ENCODE results near the gene AURKAIP1. TPM values are rescaled to one million over a fixed set of nuclear protein-coding genes. Genes with fewer than 3 reads are reported as not detected.

Gene AURKAIP1
- total and polyA plus RNA-seq, 2 donors from 2014 or later = 111 to 359 TPM

DNA sequence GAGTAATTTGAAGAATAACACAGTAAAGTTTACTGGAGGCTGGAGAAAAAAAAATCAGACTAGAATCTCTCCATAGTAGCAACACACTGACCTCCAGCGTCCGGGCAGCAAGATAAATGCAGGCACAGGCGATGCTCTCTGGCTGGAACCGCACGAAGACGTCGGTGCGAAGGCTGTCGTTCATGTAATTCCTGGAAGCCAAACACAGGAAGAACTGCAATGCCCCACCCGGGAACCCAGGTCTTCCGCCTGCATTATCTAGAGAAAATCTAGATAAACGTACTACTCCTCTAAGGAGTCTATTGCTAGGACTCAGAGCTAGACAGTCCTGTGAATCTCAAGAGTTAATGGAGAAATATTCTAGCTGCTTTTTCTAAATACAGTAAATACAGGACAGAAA, 15.7 kb upstream of the AURKAIP1 start:
- Histone ChIP-seq H3K9ac (ENCODE audit: low read length in 3 of 3) (no peak overlapping the region), H3K4me1 (ENCODE audit: control insufficient read depth in 2 of 3, insufficient read depth in 2 of 3, low read depth in 1 of 3, low read length in 3 of 3) (peaks cover 0 to 2% (median 0%) of the 10 kb centered on the region in 3 donors), H3K4me3 (ENCODE audit: low read length in 3 of 3) (no peak overlapping the region), H3K27me3 (ENCODE audit: control insufficient read depth, insufficient read depth, low read length) (no peaks in the 10 kb centered on the region), H3K36me3 (ENCODE audit: control insufficient read depth in 2 of 3, insufficient read depth in 3 of 3, low read length in 3 of 3) (peaks cover 15 to 78% (median 56%) of the 10 kb centered on the region in 3 donors), H3K27ac (ENCODE audit: low read depth in 2 of 2, low read length in 2 of 2) (no peak overlapping the region), H3K9me3 (ENCODE audit: control insufficient read depth in 2 of 3, insufficient read depth in 1 of 3, low read length in 3 of 3) (no peaks in the 10 kb centered on the region)
- TF ChIP-seq, protein P1, sequence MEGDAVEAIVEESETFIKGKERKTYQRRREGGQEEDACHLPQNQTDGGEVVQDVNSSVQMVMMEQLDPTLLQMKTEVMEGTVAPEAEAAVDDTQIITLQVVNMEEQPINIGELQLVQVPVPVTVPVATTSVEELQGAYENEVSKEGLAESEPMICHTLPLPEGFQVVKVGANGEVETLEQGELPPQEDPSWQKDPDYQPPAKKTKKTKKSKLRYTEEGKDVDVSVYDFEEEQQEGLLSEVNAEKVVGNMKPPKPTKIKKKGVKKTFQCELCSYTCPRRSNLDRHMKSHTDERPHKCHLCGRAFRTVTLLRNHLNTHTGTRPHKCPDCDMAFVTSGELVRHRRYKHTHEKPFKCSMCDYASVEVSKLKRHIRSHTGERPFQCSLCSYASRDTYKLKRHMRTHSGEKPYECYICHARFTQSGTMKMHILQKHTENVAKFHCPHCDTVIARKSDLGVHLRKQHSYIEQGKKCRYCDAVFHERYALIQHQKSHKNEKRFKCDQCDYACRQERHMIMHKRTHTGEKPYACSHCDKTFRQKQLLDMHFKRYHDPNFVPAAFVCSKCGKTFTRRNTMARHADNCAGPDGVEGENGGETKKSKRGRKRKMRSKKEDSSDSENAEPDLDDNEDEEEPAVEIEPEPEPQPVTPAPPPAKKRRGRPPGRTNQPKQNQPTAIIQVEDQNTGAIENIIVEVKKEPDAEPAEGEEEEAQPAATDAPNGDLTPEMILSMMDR (IDR thresholded peaks at IDR 0.05; ENCODE audit: borderline replicate concordance, extremely low read depth, insufficient read depth) = no peak
- DNase-seq = peak in 1 of 5 donors; percentile 31
- FAIRE-seq = no peak
- intact Hi-C loops (cut with DNase I) = no loop called here

DNA sequence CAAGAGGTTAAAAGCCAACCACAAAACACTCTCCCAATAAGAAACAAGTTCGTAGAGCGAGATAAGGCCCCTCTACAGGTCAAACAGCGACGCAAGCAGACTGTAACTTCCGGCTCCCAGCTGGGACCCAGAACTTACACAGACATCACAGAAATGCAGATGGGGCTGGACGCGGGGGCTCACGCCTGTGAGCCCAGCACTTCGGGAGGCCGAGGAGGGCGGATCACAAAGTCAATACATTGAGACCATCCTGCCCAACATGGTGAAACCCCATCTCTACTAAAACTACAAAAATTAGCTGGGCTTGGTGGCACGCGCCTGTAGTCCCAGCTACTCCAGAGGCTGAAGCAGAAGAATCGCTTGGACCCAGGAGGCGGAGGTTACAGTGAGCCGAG, 13.1 kb upstream of the AURKAIP1 start:
- H3K4me3 ChIP-seq (ENCODE audit: low read length in 3 of 3) = no peak overlapping the region
- no peak for FAIRE-seq
- no peak overlapping the region for H3K9ac ChIP-seq (ENCODE audit: low read length in 3 of 3)
- DNase-seq = peak in 1 of 5 donors; percentile 30
- no peaks in the 10 kb centered on the region for H3K27me3 ChIP-seq (ENCODE audit: control insufficient read depth, insufficient read depth, low read length)
- H3K4me1 ChIP-seq (ENCODE audit: control insufficient read depth in 2 of 3, insufficient read depth in 2 of 3, low read depth in 1 of 3, low read length in 3 of 3) = no peaks in the 10 kb centered on the region
- H3K27ac ChIP-seq (ENCODE audit: low read depth in 2 of 2, low read length in 2 of 2) = no peak overlapping the region
- intact Hi-C loops (cut with DNase I) = no loop called here
- no peaks in the 10 kb centered on the region for H3K9me3 ChIP-seq (ENCODE audit: control insufficient read depth in 2 of 3, insufficient read depth in 1 of 3, low read length in 3 of 3)
- TF ChIP-seq, protein P1 (IDR thresholded peaks at IDR 0.05; ENCODE audit: borderline replicate concordance, extremely low read depth, insufficient read depth) = no peak
- H3K36me3 ChIP-seq (ENCODE audit: control insufficient read depth in 2 of 3, insufficient read depth in 3 of 3, low read length in 3 of 3) = peaks cover 11 to 60% (median 41%) of the 10 kb centered on the region in 3 donors

DNA sequence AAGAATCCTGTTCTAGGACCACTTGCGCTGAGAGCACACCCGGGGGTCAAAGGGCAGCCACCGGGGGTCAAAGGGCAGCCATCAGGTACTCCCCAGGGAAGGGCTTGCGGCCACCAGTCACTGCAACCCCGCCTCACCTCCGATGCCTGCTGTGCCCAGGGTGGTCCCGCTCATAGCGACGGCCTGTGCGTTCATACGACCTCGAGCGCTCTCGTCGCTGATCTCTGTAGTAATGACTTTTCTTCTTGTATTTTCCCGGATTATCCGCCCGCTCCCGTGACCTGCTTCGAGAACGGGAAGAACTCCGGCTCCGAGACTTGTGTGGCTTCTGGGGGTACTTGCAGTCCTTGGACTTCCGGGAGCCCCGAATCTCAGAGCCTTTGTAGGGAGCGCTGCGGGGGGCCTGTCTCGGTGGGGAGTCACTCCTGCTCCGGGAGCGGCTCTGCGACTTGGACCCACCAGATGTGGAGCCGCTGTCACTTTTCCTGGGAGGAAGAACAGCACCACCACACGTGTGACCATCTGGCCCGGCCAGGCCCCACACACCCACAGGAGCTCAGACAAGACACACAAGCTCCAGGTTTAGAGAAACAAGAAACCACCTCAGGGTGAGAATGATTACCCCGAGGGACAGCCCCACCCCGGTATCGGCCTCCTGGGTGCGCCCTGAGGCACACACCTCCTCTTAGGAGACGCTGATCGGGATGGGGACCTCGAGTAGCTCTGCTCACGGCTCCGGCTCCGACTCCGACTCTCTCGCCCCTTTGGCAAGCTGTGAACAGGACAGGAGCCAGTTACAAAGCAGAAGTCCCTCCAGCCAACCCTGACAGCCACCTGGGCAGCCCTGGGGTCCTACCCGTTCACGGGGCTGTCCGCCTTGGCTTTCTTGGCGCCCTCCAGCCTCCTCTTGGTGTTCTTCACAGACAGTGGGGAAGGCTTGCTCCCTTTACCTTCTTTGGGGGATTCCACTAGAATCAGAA, 12.4 kb upstream of the AURKAIP1 start:
- Histone ChIP-seq H3K36me3 (ENCODE audit: control insufficient read depth in 2 of 3, insufficient read depth in 3 of 3, low read length in 3 of 3) (peaks cover 11 to 53% (median 34%) of the 10 kb centered on the region in 3 donors), H3K9me3 (ENCODE audit: control insufficient read depth in 2 of 3, insufficient read depth in 1 of 3, low read length in 3 of 3) (no peaks in the 10 kb centered on the region), H3K27ac (ENCODE audit: low read depth in 2 of 2, low read length in 2 of 2) (no peak overlapping the region), H3K27me3 (ENCODE audit: control insufficient read depth, insufficient read depth, low read length) (no peaks in the 10 kb centered on the region), H3K9ac (ENCODE audit: low read length in 3 of 3) (no peak overlapping the region), H3K4me3 (ENCODE audit: low read length in 3 of 3) (no peak overlapping the region), H3K4me1 (ENCODE audit: control insufficient read depth in 2 of 3, insufficient read depth in 2 of 3, low read depth in 1 of 3, low read length in 3 of 3) (no peaks in the 10 kb centered on the region)
- FAIRE-seq = no peak
- TF ChIP-seq, protein P1 (IDR thresholded peaks at IDR 0.05; ENCODE audit: borderline replicate concordance, extremely low read depth, insufficient read depth) = no peak
- peak in 1 of 5 donors; percentile 70 for DNase-seq
- intact Hi-C loops (cut with DNase I) = no loop called here

Data from kidney (tissue), 14 donors.